GM19043 (cell line): Measurements from ENCODE around the gene LRRC7.

ENCODE experiments used
- ATAC-seq: cut with Tn5 transposase; IDR thresholded peaks from one replicate; pipeline ENCODE4 v1.9.1; 2021; ENCODE audit warnings: low read depth; ENCODE audit not compliant: unreplicated experiment

LRRC7 gene

GRCh38 chr1:69567652-69568420 is at the start of gene LRRC7:
Gene LRRC7, plus strand, starts transcription at chr1:69567922. Its CDS starts 718 bp downstream, at chr1:69568640.
- ATAC-seq, result no peak

- ATAC-seq, result no peak
These were observed 48.7 kb upstream of the LRRC7 start for GRCh38 chr1:69519006-69519405.

- ATAC-seq, result no peak
These were observed 47.4 kb upstream of the LRRC7 start for GRCh38 chr1:69520326-69520725.

- ATAC-seq, result no peak
These were observed 44.7 kb upstream of the LRRC7 start for GRCh38 chr1:69523032-69523431.

- ATAC-seq, result no peak
These were observed 44.3 kb upstream of the LRRC7 start for GRCh38 chr1:69523461-69523860.

- no peak for ATAC-seq
These were observed 43.7 kb upstream of the LRRC7 start for GRCh38 chr1:69524015-69524414.

- ATAC-seq, result no peak
These were observed 40.4 kb upstream of the LRRC7 start for GRCh38 chr1:69527273-69527672.

GRCh38 chr1:69528376-69528775 is 39.3 kb upstream of the LRRC7 start:
- no peak for ATAC-seq

- no peak for ATAC-seq
These were observed 34.4 kb upstream of the LRRC7 start for GRCh38 chr1:69533343-69533742.

GRCh38 chr1:69534829-69535228 is 32.9 kb upstream of the LRRC7 start:
- ATAC-seq, result no peak

GRCh38 chr1:69535490-69535889 is 32.2 kb upstream of the LRRC7 start:
- ATAC-seq, result no peak

- no peak for ATAC-seq
These were observed 27.7 kb upstream of the LRRC7 start for GRCh38 chr1:69540052-69540451.

GRCh38 chr1:69551476-69552324 is 16.0 kb upstream of the LRRC7 start:
- no peak for ATAC-seq

- no peak for ATAC-seq
These were observed 14.0 kb upstream of the LRRC7 start for GRCh38 chr1:69553726-69554125.

GRCh38 chr1:69568421-69569174 is 876 bp downstream of the LRRC7 start:
- no peak for ATAC-seq

- ATAC-seq, result no peak
These were observed 1.4 kb downstream of the LRRC7 start for GRCh38 chr1:69569175-69569541.

- ATAC-seq, result no peak
These were observed 2.0 kb downstream of the LRRC7 start for GRCh38 chr1:69569576-69570328.

GRCh38 chr1:69570356-69570755 is 2.6 kb downstream of the LRRC7 start:
- ATAC-seq, result no peak

GRCh38 chr1:69572921-69573320 is 5.2 kb downstream of the LRRC7 start:
- ATAC-seq, result no peak

GRCh38 chr1:69573911-69574310 is 6.2 kb downstream of the LRRC7 start:
- ATAC-seq, result no peak
